VCaP (cell line): Measurements from ENCODE around the gene GOLGA6L25.
A peak's percentile ranks its signal among the peaks of the same experiment; 100 is the strongest.
"Not testable (repeated sequence)": the region's sequence is repeated elsewhere in the genome, so short reads cannot be mapped to it uniquely, and the experiment has no call there.

ENCODE experiments used
- H3K27ac ChIP-seq: fragments of 450-650 bp; 2 replicates; pipeline ENCODE4 v1.5.1; 2017

Gene GOLGA6L25, protein sequence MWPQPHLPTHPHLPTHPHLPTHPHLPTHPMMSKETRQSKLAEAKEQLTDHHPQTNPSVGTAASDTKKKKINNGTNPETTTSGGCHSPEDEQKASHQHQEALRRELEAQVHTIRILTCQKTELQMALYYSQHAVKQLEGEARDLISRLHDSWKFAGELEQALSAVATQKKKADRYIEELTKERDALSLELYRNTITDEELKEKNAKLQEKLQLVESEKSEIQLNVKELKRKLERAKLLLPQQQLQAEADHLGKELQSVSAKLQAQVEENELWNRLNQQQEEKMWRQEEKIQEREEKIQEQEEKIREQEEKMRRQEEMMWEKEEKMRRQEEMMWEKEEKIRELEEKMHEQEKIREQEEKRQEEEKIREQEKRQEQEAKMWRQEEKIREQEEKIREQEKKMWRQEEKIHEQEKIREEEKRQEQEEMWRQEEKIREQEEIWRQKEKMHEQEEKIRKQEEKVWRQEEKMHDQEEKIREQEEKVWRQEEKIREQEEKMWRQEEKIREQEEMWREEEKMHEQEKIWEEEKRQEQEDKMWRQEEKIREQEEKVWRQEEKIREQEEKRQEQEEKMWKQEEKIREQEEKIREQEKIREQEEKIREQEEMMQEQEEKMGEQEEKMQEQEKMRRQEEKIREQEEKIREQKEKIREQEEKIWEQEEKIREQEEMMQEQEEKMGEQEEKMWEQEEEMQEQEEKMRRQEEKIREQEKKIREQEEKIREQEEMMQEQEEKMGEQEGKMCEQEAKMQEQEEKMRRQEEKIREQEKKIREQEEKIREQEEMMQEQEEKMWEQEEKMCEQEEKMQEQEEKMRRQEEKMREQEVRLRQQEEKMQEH

DNA sequence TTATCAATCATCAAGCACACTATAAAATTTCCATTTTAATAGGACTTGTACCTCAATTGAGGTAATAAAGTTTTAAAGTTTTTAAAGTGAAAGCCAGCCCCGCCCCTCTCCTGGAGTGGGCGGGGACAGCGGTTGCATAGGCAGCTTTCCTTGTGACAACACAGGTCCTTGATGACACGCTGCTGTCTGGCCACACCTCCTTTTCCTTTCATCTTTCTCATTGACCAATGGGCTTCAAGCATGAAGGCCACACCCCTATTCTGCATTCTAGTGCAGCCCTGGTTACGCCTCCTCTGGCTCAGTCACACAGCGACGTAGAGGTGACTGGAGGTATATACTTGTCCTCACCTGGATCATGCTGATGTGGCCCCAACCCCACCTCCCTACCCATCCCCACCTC lies at the start of gene GOLGA6L25:
Gene GOLGA6L25, plus strand, starts transcription at position 301 of the 400 bp plus-strand sequence. Its CDS starts 61 bp downstream, at position 362.
- H3K27ac ChIP-seq, result not testable (repeated sequence)

DNA sequence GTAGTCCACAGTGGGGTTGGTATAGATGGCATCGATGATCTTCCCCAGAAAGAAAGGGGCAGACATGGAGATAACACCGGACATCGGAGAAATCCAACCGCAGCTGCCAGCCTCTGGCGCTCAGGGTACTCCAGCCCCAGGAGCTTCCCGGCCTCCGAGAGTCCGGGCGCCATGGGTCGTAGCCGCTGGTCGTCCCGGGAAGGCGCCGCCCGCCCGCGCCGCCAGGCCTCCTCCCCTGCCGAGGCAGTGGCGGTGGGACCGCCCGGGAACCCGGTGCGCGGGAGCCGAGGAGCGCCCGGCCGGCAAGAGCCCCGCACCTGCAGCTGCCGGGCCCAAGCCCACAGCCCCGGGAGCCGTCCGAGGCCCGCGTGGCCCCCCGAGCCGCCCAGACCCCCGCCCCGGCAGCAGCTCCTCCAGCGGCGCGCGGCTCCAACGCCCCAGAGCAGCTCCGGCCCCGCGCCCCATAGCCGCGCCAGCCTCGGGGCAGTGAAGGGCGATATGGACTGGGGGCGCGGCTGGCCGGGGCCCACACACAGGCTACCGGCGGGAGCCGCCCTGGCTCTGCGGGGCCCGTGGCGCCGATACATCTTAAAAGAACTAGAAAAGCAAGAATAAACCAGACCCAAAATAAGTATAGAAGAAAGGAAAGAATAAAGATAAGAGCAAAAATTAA lies 45.0 kb upstream of the GOLGA6L25 start:
- H3K27ac ChIP-seq, result not testable (repeated sequence)

DNA sequence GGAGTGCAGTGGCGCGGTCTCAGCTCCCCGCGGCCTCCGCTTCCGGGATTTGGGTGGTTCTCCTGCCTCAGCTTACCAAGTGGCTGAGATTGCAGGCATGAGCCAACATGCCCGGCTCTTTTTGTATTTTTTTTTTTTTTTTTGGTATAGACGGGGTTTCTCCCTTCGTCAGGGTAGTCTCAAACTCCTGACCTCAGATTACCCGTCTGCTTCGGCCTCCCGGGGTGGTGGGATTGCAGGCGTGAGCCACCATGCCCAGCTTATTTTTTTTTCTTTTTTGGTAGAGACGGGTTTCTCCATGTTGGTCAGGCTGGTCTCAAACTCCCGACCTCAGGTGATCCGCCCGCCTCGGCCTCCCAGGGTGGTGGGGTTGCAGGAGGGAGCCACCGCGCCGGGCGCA lies 39.2 kb upstream of the GOLGA6L25 start:
- H3K27ac ChIP-seq, result not testable (repeated sequence)

DNA sequence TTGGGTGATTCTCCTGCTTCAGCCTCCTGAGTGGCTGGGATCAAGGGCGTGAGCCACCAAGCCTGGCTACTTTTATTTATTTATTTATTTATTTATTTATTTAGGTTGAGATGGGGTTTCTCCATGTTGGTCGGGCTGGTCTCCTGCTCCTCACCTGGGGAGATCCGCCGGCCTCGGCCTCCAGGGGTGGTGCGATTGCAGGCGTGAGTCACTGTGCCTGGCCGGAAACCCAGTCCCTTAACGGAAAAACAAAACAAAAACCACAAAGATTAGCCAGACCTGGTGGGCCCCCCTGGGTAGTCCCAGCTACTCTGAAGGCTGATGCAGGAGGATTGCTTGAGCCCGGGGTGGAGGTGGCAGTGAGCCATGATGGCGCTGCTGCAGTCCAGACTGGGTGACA lies 38.2 kb upstream of the GOLGA6L25 start:
- H3K27ac ChIP-seq, result not testable (repeated sequence)

DNA sequence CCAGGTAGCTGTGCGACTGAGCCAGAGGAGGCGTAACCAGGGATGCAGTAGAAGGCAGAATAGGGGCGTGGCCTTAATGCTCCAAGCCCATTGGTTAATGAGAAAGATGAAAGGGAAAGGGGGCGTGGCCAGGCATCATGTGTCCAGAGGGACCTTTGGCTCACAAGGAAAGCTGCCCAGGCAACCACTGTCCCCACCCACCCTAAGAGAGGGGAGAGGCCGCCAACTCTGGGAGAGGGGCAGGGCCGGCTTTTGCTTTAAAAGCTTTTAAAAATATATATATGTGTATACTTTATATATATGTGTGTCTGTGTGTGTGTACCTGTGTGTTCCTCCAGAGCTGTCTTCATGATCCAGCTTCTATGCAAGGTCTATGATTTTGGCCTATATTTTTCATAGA lies 20.4 kb upstream of the GOLGA6L25 start, which contains the start of gene GOLGA8G:
Gene GOLGA8G, minus strand, starts transcription at position 18 of the 400 bp plus-strand sequence. CDS start 62 bp downstream, outside the sequence.
- not testable (repeated sequence) for H3K27ac ChIP-seq

DNA sequence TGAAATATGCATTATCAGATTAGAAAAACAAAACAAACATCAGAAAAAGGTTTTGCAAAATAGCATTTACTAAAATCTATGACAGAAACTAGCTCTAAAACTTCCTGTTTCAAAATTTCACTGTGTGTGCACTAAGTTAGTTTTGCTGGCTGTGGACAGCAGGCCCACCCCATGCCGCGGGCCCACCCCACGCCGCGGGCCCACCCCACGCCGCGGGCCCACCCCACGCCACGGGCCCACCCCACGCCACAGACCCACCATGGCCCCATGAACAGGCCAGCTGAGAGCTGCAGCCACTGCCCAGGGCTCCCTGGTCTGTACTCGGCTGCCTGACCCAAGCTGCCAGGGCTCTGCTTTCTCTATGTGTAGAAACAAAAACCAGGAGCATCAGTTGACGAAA lies 20.0 kb downstream of the GOLGA6L25 start:
- not testable (repeated sequence) for H3K27ac ChIP-seq

DNA sequence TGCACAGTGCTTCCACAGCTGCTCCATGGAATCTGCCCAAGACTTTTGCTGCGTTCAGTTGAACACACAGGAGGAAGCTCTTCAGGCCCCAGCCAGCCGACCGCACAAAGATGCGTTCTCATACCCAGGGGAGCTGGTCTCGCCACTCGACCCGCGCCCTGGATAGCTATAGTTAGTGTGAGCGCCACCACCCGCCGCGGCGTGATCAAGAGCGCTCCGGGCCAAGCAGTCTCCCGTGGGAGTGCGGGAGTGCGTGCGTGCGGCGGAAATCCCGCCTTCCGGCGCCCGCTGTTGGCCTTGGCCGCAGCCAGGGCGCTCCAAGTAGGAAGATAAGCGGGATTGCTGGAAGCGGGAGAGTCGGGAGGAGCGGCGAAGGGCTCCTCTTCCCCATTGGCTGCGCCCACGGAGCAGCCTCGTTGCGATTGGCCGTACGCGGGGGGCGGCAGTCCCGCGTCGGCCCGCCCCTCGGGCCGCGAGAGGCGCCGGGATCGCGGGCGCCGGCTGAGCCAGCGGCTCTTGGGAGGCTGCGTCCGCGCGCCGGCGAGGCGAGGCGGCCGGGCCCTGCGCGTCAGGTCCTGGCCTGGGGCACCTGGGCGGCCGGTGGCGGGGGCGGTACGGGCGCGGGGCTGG lies 35.7 kb downstream of the GOLGA6L25 start:
- peak overlapping the region; percentile 44 for H3K27ac ChIP-seq

DNA sequence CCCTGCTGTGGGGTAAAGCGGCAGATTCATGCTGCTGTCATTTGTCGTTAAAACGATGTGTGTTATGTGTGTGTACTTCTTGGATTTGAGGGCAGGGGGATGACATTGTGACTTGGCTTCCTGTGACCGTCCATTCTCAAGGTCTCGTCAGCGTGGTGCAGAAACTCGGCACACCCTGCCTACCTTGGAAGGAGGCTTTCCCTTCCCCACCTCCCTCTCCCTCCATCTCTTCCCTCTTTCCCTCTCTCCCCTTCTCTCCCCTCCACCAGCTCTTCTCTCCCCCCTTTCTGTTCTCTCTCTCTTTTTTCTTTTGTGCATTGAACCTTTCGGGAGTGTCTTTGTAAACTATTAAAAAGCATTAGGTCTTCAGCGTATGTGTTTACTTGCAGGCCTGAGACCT lies 36.4 kb downstream of the GOLGA6L25 start:
- peak overlapping the region; percentile 44 for H3K27ac ChIP-seq

DNA sequence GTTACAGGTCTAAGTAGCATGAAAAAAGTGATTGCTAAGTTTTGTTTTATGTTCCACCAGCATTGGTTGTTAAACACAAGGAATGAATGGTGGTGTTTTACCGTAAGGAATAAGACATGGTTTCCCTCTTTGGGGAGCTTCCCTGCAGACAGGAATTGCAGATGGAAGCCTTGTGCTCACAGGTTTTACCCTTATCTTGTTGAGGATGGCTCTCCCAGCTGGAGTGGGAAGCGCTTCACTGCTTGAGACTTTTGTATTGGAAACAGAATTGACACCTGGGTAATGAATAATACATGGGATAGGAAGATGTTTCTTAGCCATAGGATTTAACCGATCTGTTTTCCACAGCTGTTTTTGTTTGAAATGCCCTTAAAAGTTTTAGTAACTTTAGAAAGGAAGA lies 39.0 kb downstream of the GOLGA6L25 start:
- H3K27ac ChIP-seq, result not testable (repeated sequence)

DNA sequence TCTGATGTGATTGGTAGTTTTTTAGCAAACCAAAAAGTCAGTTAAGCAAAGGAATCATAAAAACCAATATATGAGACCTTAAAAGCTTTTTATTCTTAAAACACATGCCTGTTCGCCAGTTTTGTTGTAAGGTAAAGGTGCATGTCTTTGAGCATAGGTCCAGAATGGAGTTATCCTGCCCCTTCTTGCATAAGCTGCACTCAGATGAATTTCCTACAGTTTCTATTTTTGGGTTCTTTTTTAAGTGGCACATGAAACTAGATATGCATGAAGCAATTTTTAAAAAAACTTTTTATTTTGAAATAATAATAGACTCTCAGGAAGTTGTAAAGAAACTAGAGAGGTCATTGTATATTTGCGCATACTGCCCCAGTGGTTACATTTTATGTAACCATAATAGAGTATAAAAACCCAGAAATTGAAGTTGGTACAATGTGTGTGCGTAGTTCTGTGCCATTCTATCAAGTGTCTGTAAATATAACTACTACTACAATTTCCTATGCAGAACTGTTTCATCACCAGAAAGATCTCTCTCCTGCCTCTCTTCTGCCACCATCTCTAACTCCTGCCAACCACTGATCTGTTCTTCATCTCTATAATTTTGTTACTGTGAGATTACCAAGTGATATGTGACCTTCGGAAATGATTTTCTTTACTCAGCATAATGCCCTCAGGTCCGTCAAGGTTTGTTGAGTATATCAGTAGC lies 40.2 kb downstream of the GOLGA6L25 start:
- not testable (repeated sequence) for H3K27ac ChIP-seq

DNA sequence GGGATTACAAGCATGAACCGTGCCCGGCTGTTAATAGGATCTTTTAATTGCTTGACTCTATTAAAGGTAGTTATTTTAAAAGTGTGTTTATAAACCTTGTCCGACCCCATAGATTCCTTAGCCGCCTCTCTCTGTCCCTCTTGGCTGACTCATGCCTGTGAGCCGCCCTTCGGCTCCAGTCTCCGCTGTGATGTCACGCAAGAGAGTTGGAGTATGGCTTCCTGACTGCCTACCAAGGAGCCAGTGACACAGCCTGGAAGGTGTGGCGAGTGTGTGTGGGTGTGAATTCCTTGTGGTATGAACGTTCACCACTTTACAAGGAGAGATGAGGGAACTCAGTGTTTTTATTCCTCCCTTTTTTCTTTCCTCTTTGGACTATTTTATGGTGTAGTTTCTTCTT lies 44.1 kb downstream of the GOLGA6L25 start:
- H3K27ac ChIP-seq, result not testable (repeated sequence)

DNA sequence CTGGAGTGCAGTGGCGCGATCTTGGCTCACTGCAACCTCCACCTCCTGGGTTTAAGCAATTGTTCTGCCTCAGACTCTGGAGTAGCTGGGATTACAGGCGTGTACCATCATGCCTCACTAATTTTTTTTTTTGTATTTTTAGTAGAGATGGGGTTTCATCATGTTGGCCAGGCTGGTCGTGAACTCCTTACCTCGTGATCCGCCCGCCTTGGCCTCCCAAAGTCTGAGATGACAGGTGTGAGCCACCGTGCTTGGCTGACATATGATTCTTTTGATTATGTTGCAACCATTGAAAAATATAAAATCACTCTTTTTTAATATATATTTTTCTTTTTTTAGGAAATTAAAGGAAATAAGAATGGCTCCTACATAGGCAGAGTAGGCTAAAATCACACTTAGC lies 44.8 kb downstream of the GOLGA6L25 start:
- not testable (repeated sequence) for H3K27ac ChIP-seq

DNA sequence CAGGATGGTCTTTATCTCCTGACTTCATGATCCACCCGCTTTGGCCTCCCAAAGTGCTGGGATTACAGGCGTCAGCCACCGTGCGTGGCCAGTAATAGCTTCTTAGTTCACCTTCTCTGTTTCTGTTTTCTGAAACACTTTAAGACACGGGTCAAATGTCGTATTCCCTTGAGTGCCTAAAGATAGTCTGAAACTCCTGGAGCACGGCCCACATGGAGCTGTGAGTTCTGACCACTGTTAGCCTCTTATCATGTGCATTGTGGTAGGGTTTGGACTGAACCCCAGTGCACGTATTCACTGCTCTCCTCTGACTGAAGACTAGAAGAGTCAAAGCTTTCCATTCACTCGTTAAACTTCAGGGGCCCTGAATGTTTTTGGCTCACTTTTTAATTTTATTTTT lies 48.8 kb downstream of the GOLGA6L25 start:
- H3K27ac ChIP-seq, result not testable (repeated sequence)
